ENCODE results near the gene ABHD1.
"Not testable (repeated sequence)": the region's sequence is repeated elsewhere in the genome, so short reads cannot be mapped to it uniquely, and the experiment has no call there.

ABHD1 gene

GRCh38 chr2:27123302-27124150 lies at the start of gene ABHD1:
ABHD1 (plus strand) TSS chr2:27123815; CDS start chr2:27123949, 134 bp downstream.
- no peak for DNase-seq (ENCODE audit: low read depth)

- no peak for DNase-seq (ENCODE audit: low read depth)
Observed at GRCh38 chr2:27074738-27075565, 48.7 kb upstream of the ABHD1 start.

- DNase-seq (ENCODE audit: low read depth) = not testable (repeated sequence)
Observed at GRCh38 chr2:27075566-27075871, 48.1 kb upstream of the ABHD1 start.

GRCh38 chr2:27076323-27076722 lies 47.3 kb upstream of the ABHD1 start:
- DNase-seq (ENCODE audit: low read depth) = no peak

GRCh38 chr2:27077231-27077630 lies 46.4 kb upstream of the ABHD1 start:
- DNase-seq (ENCODE audit: low read depth) = no peak

- peak; percentile 83 for DNase-seq (ENCODE audit: low read depth)
Observed at GRCh38 chr2:27078267-27079194, 45.1 kb upstream of the ABHD1 start, which contains the start of gene EMILIN1. EMILIN1 (plus strand) TSS chr2:27078615; CDS start chr2:27079066, 451 bp downstream.

GRCh38 chr2:27079233-27080139 lies 44.1 kb upstream of the ABHD1 start:
- no peak for DNase-seq (ENCODE audit: low read depth)

- DNase-seq (ENCODE audit: low read depth) = no peak
Observed at GRCh38 chr2:27080140-27080469, 43.5 kb upstream of the ABHD1 start.

- DNase-seq (ENCODE audit: low read depth) = no peak
Observed at GRCh38 chr2:27080603-27080936, 43.0 kb upstream of the ABHD1 start.

GRCh38 chr2:27081984-27082772 lies 41.4 kb upstream of the ABHD1 start:
- no peak for DNase-seq (ENCODE audit: low read depth)

GRCh38 chr2:27082773-27083409 lies 40.7 kb upstream of the ABHD1 start:
- no peak for DNase-seq (ENCODE audit: low read depth)

GRCh38 chr2:27083410-27084296 lies 40.0 kb upstream of the ABHD1 start:
- DNase-seq (ENCODE audit: low read depth) = no peak

GRCh38 chr2:27084297-27085061 lies 39.1 kb upstream of the ABHD1 start:
- no peak for DNase-seq (ENCODE audit: low read depth)

GRCh38 chr2:27085062-27085672 lies 38.4 kb upstream of the ABHD1 start:
- DNase-seq (ENCODE audit: low read depth) = no peak

- peak; percentile 41 for DNase-seq (ENCODE audit: low read depth)
Observed at GRCh38 chr2:27085673-27086089, 37.9 kb upstream of the ABHD1 start.

GRCh38 chr2:27086090-27086723 lies 37.4 kb upstream of the ABHD1 start:
- peak; percentile 77 for DNase-seq (ENCODE audit: low read depth)
